GM21390 (cell line): Measurements from ENCODE around the gene KLHL40.

Experiments
- ATAC-seq: cut with Tn5 transposase; IDR thresholded peaks from one replicate; pipeline ENCODE4 v1.9.1; 2021; ENCODE audit not compliant: unreplicated experiment

Gene KLHL40

DNA sequence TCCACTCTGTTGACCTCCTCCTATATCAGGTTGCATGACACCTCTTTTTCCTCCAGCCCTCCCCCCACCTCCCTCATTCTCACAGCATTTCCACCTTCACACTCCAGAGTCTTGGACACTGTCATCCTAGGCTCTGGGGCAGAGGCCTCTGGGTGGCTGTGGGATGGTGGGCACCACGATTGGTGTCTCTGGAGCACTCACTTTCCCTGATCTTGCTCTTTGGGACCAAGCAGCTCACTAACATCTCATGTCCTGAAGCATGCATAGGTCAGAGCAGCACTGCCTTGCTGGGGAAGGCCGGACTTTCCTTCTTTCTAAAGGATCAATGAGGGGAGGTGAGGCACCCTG, 16.9 kb upstream of the KLHL40 start:
- ATAC-seq = no peak

GRCh38 chr3:42668793-42669217, 16.5 kb upstream of the KLHL40 start:
- no peak for ATAC-seq

DNA sequence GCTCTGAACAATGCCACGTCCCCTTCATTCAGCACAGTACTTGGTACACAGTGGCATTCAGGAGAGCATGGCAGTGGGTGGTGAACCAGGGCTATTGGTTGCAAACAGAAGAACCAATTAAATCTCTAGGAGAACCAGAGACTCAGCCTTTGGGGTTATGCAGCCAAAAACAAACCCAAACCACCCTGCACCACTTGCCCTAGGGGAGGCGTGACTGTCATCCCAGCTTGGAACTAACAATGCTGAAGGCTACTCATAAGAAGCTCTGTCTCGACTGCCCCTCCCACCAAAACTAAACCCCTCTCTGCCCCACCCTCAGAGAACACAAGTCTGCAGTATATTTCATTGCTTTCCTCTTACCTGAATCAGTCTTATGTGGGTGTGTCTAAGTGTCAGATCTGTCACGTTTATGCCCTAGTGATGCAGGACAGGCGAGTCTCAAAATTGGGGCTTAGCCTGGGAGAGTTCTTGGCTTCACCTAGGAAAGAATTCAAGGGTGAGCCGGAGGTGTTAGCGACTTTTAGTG, 15.2 kb upstream of the KLHL40 start:
- no peak for ATAC-seq

DNA sequence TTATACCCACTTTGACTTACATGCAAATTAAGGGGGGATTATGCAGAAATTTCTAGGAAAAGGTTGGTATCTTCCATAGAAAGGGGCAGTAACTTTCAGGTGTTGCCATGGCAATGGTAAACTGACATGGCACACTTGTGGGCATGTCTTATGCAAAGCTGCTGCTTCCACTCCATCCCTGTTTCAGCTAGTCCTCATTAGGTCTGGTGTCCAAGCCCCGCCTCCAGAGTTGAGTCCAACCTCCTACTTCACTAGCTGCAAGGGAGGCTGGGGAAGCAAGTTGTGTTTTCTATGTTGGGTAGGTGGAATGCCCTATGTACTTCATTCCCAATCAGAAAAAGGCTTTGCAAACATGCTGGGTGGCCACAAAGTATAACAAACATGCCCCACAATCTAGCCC, 14.7 kb upstream of the KLHL40 start:
- ATAC-seq = no peak

DNA sequence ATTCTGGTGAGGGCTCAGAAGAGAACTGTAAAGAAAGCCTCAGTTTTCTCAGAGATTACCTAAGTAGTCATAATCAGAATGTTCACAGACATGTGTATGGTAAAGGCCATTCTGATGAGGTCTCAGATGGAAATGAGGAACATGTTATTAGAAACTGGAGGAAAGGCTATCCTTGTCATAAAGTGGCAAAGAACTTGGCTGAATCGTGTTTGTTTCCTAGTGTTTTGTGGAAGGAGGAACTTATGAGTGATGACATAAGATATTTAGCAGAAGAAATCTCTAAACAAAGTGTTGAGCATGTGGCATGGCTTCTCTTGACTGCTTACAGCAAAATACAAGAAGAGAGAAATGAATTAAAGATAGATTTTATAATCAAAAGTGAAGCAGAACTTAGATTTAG, 12.8 kb upstream of the KLHL40 start:
- no peak for ATAC-seq

GRCh38 chr3:42673082-42673481, 12.3 kb upstream of the KLHL40 start:
- ATAC-seq = no peak

GRCh38 chr3:42674146-42674545, 11.2 kb upstream of the KLHL40 start:
- no peak for ATAC-seq

DNA sequence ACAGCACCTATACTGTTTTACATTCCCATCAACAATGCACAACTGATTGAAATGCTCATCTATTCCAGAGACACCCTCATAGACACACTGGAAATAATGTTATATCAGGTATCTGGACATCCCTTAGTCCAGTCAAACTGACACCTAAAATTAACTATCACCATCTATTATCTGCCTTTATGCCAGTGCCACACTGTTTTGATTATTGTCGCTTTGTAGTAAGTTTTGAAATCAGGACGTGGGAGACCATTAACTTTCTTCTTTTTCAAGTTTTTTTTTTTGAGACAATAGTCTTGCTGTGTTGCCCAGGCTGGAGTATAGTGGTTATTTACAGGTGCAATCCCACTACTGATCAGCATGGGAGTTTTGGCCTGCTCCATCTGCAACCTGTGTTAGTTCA, 9.4 kb upstream of the KLHL40 start:
- no peak for ATAC-seq

- no peak for ATAC-seq
Observed at GRCh38 chr3:42678447-42678846, 6.9 kb upstream of the KLHL40 start.

DNA sequence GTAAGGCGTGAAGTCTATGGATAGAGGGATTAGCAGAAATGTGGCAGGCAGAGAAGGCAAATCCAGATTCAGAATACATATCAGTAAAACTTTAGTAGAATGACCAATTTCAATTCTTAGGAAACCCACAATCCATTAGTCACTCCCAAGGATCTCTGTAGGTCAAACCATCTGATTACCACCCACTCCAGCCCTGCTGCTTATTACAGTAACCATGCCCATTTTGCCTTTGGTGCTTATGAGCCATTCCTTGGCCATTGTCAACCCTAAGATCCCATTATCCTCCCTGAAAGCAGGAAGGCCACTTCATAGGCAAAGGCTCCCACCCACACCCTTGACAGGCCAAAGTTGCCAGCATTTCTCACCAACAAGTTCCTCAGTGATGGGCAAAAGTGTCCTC, 5.1 kb upstream of the KLHL40 start:
- no peak for ATAC-seq

DNA sequence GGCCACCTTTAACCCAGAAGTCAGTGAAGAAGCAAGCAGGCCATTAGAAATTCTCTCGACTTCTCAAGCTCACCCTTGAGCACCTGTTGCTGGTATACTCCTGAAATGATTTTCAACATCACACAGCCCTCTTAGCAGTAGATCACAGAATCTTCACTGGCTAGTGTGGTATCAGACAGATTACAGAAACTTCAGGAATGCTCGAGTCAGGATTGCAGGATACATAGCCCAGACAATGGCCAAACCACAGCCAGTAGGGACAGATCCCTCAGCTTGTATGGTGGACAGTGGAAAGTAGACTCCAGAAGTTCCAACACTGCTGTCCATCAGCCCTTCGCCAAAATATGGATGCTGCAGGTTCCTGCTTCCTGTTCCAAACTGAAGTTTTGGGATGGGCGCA, 4.5 kb upstream of the KLHL40 start:
- ATAC-seq = no peak

DNA sequence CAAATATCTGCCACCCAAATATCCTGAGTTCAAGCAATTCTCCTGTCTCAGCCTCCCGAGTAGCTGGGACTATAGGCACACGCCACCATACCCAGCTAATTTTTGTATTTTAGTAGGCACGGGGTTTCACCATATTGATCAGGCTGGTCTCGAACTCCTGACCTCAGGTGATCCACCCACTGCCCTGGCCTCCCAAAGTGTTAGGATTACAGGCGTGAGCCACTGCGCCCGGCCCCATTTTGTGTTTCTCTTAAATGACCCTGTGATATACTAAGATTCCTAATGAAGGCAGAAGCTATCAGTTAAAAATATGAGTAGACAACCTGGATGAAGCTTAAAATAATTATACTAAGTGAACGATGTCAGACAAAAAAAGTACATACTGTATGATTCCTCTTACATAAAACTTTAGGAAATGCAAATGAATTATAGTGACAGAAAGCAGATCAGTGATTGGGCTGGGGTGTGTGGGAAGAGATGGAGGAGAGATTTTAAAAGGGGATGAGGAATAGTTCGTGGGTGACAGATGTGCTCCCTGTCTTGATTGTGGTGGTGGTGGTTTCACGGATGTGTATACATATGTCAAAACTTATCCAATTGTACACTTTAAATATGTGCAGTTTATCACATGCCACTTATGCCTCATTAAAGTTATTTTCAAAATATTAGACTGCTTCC, 3.8 kb upstream of the KLHL40 start:
- no peak for ATAC-seq

DNA sequence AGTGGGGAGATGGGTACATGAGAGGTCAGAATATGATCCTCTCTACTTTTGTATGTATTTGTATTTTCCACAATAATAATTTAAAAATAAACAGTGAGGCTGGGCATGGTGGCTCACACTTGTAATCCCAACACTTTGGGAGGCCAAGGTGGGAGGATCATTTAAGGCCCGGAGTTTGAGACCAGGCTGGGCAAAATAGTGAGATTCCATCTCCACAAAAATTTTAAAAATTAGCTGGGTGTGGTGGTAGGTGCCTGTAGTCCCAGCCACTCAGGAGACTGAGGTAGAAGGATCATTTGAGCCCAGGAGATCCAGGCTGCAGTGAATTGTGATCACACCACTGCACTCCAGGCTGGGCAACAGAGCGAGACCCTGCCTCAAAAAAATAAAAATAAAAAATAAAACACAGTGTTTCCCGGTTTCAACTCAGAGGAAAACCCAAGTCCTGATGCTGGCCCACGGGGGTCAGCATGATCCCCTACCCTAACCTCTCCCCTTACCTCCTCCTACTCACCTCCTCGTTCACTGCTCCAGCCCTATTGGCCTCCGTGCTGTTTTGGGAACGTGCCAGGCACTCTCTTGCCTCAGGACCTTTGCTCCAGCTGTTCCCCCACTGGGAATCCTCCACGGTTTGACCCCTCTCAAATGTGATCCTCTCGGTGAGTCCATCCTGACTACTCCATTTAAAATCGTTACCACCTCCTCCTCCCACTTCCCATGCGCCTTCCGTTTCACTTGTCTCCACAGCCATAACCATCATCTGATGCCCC, 2.9 kb upstream of the KLHL40 start:
- ATAC-seq = no peak

- ATAC-seq = no peak
Observed at GRCh38 chr3:42683875-42684598, 1.3 kb upstream of the KLHL40 start.

DNA sequence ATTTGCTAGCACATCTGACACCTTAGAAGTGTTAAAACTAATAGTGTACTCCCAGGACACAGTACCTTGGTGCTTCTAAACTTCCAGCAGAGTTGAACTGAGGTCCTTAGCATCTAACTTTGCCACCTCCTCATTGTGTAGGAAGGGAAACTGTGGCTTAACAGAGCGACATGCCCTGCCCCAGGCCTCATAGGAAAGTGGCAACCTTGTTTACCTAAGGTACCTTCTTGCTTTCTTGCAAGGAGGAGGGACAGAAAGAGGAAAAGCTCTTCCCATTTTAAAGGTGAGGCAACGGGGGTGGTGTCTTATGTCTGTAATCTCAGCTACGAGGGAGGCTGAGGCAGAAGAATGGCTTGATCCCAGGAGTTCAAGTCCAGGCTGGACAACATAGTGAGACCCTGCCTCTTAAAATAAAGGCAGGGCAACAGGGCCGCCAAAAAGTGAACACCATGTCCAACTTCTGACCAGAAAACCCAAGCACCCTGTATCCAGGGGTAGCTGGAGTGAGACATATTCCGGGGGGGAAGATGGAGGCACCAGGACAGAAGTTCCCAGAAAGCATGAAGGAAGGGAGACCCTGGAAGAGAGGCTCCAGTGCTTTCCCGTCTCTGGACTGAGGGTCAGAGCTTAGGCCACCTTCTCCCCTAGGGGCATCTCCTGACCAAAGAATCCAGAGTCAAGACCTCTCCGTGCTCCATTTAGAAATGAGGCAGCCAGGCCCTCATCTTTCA, 540 bp upstream of the KLHL40 start:
- ATAC-seq = no peak

DNA sequence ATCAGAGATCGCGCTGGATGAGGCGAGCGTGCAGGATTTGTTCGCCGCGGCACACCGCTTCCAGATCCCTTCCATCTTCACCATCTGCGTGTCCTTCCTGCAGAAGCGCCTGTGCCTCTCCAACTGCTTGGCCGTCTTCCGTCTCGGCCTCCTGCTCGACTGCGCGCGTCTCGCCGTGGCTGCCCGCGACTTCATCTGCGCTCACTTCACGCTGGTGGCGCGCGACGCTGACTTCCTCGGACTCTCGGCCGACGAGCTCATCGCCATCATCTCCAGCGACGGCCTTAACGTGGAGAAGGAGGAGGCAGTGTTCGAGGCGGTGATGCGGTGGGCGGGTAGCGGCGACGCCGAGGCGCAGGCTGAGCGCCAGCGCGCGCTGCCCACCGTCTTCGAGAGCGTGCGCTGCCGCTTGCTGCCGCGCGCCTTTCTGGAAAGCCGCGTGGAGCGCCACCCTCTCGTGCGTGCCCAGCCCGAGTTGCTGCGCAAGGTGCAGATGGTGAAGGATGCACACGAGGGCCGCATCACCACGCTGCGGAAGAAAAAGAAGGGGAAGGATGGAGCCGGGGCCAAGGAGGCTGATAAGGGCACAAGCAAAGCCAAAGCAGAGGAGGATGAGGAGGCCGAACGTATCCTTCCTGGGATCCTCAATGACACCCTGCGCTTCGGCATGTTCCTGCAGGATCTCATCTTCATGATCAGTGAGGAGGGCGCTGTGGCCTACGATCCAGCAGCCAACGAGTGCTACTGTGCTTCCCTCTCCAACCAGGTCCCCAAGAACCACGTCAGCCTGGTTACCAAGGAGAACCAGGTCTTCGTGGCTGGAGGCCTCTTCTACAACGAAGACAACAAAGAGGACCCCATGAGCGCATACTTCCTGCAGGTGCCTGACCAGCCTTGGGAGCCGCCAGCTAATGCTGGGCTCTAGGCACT, 819 bp downstream of the KLHL40 start:
- ATAC-seq = no peak

- no peak for ATAC-seq
Observed at GRCh38 chr3:42686832-42687650, 1.7 kb downstream of the KLHL40 start.

DNA sequence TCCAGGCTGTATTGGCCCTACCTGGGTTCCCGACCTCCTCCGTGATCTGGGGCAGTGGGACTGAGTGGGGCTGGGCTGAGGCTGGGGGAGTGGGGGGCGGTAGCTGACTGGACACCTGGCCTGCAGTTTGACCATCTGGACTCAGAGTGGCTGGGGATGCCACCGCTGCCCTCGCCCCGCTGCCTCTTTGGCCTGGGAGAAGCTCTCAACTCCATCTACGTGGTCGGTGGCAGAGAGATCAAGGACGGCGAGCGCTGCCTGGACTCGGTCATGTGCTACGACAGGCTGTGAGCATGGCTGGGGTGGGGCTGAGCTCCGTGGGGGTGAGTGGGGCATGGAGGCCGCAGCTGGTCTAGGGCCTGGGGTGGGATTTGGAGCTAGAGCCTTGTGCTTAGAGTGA, 2.7 kb downstream of the KLHL40 start:
- ATAC-seq = no peak
